Smooth muscle cell of bladder (primary cell): ENCODE measurements around the gene ZNF841. TPM values are rescaled to one million over a fixed set of nuclear protein-coding genes. Genes with fewer than 3 reads are reported as not detected.

Experiments used
- total RNA-seq: library from RNA; depleted of rRNA; stranded (reverse); fragments of >200 nt; gene quantifications from 2 replicates; pipeline ENCODE4 v1.2.3, GENCODE V29; 2014

The ZNF841 gene
- 21.4 and 24.2 TPM in 2 replicates for total RNA-seq

GRCh38 chr19:52095172-52096014 lies at the start of gene ZNF841:
Gene ZNF841 (minus strand): TSS chr19:52095765. CDS start chr19:52084801, 10,964 bp downstream.

GRCh38 chr19:52139252-52140031 lies 43.9 kb upstream of the ZNF841 start, which contains the start of gene ZNF616:
Gene ZNF616 (minus strand): TSS chr19:52139938. CDS start chr19:52130512, 9,426 bp downstream.

DNA sequence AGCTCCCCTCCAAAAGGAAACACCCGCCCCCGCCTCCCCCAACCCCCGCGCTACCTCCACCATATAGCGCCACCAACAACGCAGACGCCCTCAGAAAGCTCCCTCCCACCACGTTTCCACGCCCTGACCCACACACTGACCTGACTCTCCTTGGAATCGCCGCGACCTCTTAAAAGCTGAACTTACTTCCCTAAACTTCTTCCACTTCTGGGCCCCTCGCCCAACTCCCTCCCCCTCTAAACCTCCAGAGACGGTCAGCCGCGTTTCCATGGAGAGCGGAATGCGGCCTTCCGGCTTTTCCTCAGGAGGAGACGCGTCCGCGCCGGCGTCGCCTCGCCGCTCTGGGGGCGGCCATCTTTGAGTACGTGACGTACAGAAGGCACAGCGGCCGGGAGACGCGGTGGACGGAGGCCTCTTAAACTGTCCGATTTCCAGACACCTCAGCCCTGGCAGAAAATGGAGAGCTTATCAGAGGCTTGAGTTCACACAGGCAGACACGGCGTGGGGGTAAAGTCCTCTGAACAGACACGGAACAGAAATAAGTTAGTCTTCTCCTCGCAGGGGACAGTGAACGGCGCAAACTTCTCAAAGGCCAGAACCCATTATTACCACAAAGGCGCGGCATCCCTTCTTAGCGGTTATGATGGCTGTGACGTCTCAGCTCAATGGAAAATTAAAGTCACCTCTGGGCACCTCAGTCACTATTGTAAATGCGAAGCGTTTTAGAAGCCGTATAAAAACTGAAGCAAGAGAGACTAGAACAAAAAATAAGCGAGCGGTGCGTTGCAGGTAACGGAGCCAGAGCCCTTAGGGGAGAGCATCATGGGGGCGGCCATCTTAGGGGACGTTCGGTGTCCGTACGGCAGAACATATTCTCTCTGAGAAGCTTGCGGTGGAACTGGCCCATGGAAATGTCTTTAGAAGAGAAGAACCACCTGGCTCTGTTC lies 46.7 kb downstream of the ZNF841 start, which contains the start of gene ZNF432:
Gene ZNF432 (minus strand): TSS at position 284 of the 947 bp plus-strand sequence. CDS start 1,970 bp downstream, outside the sequence.

GRCh38 chr19:52028027-52028779 lies 67.4 kb downstream of the ZNF841 start, which contains the start of gene ZNF614:
Gene ZNF614 (minus strand): TSS chr19:52028379. CDS start chr19:52025745, 2,634 bp downstream.

Other genes with a start within 250 kb of the ZNF841 start
- gene ZNF577, start 207.8 kb downstream of the ZNF841 start, total RNA-seq = 5.3 and 10.3 TPM in 2 replicates
- 4.4 and 5.3 TPM in 2 replicates for gene ZNF649, start 190.7 kb downstream of the ZNF841 start, total RNA-seq
- 6.9 and 7.0 TPM in 2 replicates for gene ZNF613, start 168.3 kb downstream of the ZNF841 start, total RNA-seq
- 10.2 and 11.8 TPM in 2 replicates for gene ZNF350, start 108.9 kb downstream of the ZNF841 start, total RNA-seq
- gene ZNF615, start 87.6 kb downstream of the ZNF841 start, total RNA-seq = 10.8 and 11.7 TPM in 2 replicates
- gene ZNF614, start 67.4 kb downstream of the ZNF841 start, total RNA-seq = 7.8 and 8.4 TPM in 2 replicates
- gene ZNF432, start 46.9 kb downstream of the ZNF841 start, total RNA-seq = 5.8 and 9.3 TPM in 2 replicates
- 9.4 and 12.1 TPM in 2 replicates for gene ZNF616, start 44.2 kb upstream of the ZNF841 start, total RNA-seq
- 6.5 and 7.5 TPM in 2 replicates for gene ZNF836, start 75.9 kb upstream of the ZNF841 start, total RNA-seq
- 83.5 and 112 TPM in 2 replicates for gene PPP2R1A, start 94.3 kb upstream of the ZNF841 start, total RNA-seq
- gene ZNF766, start 173.8 kb upstream of the ZNF841 start, total RNA-seq = 8.4 and 11.6 TPM in 2 replicates
- gene ZNF480, start 201.4 kb upstream of the ZNF841 start, total RNA-seq = 4.6 and 6.1 TPM in 2 replicates
- 2.3 and 3.6 TPM in 2 replicates for gene ZNF610, start 240.5 kb upstream of the ZNF841 start, total RNA-seq